Measurements from ENCODE around the gene WDR82. TPM values are rescaled to one million over a fixed set of nuclear protein-coding genes. Genes with fewer than 3 reads are reported as not detected.

WDR82 gene
- total RNA-seq, 2 experiments from 2014 or later, result 131 TPM

DNA sequence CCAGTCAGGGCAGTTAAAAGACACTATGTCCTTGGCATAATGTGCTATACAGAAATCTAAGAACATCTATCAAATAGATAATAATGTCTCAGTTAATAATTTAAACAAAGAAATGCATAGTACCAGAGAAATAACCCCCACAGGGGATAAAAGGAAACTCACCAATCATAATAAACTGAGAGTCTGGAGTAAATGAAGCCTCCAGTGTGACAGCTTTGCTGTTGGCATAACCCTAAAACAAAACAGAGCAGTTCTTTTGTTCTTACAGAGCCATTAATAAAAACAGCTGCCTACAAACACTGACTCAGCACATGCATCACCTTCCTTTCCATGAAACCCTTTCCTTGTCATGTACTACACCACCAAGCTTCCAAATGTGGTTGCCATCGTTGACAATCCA is 19.4 kb downstream of the WDR82 start:
- POLR2A ChIA-PET, result interaction anchor here (2.1 to 16.6 kb wide), 3 partner anchors 17 to 23 kb away, joined by 5 to 313 read pairs (median 15); partner anchors contain the start of genes PPM1M, TWF2 and WDR82
- Mint-ChIP-seq H3K27ac (peak overlapping the region; percentile 62), H3K36me3 (ENCODE audit: low read depth) (peaks cover 98% of the 10 kb centered on the region)

DNA sequence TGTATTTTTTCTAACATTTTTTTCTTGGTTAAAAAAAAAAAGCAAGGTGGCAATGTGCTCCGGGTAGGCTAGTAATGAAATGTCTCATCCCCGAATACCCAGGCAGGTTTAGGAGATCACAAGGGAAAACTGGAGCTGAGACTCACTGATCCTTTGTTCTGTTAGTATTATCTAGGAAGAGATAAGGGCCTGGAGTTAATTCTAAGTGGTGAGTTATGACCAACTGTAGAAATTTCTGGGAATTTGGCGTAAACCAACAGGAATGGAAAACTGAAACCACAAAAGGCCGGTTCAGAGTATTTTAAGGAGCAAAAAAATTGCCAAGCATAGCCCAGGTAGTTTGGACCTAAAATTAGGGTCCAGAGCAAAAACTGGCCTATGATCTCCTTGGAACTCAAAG is 20.5 kb downstream of the WDR82 start:
- Mint-ChIP-seq H3K27ac (peak overlapping the region; percentile 23), H3K36me3 (ENCODE audit: low read depth) (peaks cover 98% of the 10 kb centered on the region), H3K9me3 (no peaks in the 10 kb centered on the region), H3K27me3 (no peaks in the 10 kb centered on the region), H3K4me3 (no peak overlapping the region), H3K4me1 (peaks cover 95% of the 10 kb centered on the region)
- POLR2A ChIA-PET, result interaction anchor here (2.1 to 16.6 kb wide), 3 partner anchors 16 to 24 kb away, joined by 5 to 313 read pairs (median 15); partner anchors contain the start of genes PPM1M, TWF2 and WDR82
- CTCF ChIA-PET, result interaction anchor here (1.1 to 2.7 kb wide), 2 partner anchors 13 to 21 kb away, joined by 3 to 11 read pairs; partner anchors contain the start of genes PPM1M and WDR82
- DNase-seq, result no peak

More for the DNA sequence above, 19.4 kb downstream of the WDR82 start:
- CTCF ChIA-PET, result interaction anchor here (0.8 to 2.7 kb wide), 5 partner anchors 19 to 39 kb away, joined by 3 to 11 read pairs (median 3); partner anchors contain the start of genes TWF2 and WDR82
- Mint-ChIP-seq H3K9me3 (no peaks in the 10 kb centered on the region), H3K4me1 (peaks cover 95% of the 10 kb centered on the region), H3K27me3 (no peaks in the 10 kb centered on the region), H3K4me3 (no peak overlapping the region)
- no peak for DNase-seq

DNA sequence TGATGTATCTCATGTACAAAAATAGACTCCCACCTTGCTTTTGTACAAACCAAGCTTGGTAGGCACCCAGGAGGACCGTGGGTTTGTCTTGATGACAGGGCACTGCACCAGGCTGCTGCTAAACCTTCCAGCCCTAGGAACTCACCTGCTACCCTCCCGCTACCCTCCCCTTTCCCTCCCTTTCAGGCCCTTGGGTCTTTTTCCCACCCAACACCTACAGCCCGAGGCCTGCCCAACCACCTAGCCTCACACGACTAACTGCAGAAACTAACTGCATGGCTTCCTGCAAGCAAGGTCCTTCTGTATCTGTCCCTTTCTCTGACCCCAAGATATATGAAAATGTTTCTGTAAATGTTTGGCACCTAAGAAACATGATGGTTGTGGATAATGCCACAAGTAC is 21.8 kb downstream of the WDR82 start:
- peaks cover 95% of the 10 kb centered on the region for H3K4me1 Mint-ChIP-seq
- POLR2A ChIA-PET, result interaction anchor here (1.3 to 16.6 kb wide), 5 partner anchors 15 to 42 kb away, joined by 3 to 313 read pairs (median 4); partner anchors contain the start of genes PPM1M, TWF2 and WDR82
- H3K36me3 Mint-ChIP-seq (ENCODE audit: low read depth), result peaks cover 96% of the 10 kb centered on the region
- peak overlapping the region; percentile 99 for H3K27ac Mint-ChIP-seq
- CTCF ChIA-PET, result interaction anchor here (0.7 to 1.0 kb wide), 2 partner anchors 13 to 82 kb away, joined by 3 read pairs; no protein-coding TSS in a partner anchor
- H3K27me3 Mint-ChIP-seq, result no peaks in the 10 kb centered on the region
- H3K9me3 Mint-ChIP-seq, result no peaks in the 10 kb centered on the region
- no peak for DNase-seq
- no peak overlapping the region for H3K4me3 Mint-ChIP-seq

DNA sequence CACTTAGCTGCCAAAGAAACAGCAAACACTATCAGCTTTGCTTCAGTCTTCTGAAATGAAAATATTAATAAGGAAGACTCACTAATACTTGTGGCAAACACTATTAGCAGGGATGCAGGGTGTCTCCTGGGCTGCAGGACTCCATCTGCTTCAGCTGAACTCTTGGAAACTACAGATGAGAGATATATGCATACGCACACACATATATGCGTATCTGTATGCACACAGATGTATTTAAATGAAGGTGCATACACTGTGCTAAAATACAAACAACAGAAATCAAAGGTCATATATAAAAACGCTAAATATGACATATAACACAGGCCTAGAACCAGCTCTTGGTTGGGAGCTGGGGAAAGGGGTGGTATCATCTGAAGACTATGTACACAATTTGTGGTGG is 22.3 kb downstream of the WDR82 start:
- no peaks in the 10 kb centered on the region for H3K27me3 Mint-ChIP-seq
- peaks cover 90% of the 10 kb centered on the region for H3K4me1 Mint-ChIP-seq
- CTCF ChIA-PET, result interaction anchor here (0.7 to 5.3 kb wide), 5 partner anchors 12 to 83 kb away, joined by 3 to 36 read pairs (median 3); no protein-coding TSS in a partner anchor
- peak overlapping the region; percentile 99 for H3K27ac Mint-ChIP-seq
- no peak overlapping the region for H3K4me3 Mint-ChIP-seq
- DNase-seq, result no peak
- no peaks in the 10 kb centered on the region for H3K9me3 Mint-ChIP-seq
- POLR2A ChIA-PET, result interaction anchor here (1.3 to 16.6 kb wide), 5 partner anchors 14 to 42 kb away, joined by 3 to 313 read pairs (median 4); partner anchors contain the start of genes PPM1M, TWF2 and WDR82
- H3K36me3 Mint-ChIP-seq (ENCODE audit: low read depth), result peaks cover 93% of the 10 kb centered on the region

DNA sequence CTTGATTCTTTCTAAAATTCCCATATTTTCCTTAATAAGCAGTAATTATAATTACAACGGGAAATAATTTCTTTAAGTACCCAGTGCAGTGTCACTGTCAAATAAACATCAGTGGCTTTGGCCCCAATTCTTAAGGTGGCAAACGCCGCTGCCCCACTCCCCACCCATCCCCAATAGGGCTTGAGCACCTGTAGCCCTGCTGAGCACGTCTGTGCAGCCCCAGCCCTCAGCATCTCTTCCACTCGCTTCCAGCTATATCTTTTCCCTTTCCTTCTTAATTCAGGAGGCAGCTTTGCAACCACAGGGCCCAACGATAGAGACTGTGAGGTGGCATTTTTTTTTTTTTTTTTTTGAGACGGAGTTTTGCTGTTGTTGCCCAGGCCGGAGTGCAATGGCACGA is 23.8 kb downstream of the WDR82 start:
- no peak overlapping the region for H3K4me3 Mint-ChIP-seq
- H3K4me1 Mint-ChIP-seq, result peaks cover 88% of the 10 kb centered on the region
- ChIA-PET POLR2A (interaction anchor here (2.3 to 21.6 kb wide), 4 partner anchors 9 to 25 kb away, joined by 13 to 1001 read pairs (median 170); partner anchors contain the start of genes GLYCTK, PPM1M, TWF2 and WDR82), CTCF (interaction anchor here (3.4 to 5.3 kb wide), 6 partner anchors 10 to 34 kb away, joined by 12 to 53 read pairs (median 32); partner anchors contain the start of genes TWF2 and WDR82)
- no peaks in the 10 kb centered on the region for H3K9me3 Mint-ChIP-seq
- no peaks in the 10 kb centered on the region for H3K27me3 Mint-ChIP-seq
- no peak for DNase-seq
- peaks cover 90% of the 10 kb centered on the region for H3K36me3 Mint-ChIP-seq (ENCODE audit: low read depth)
- H3K27ac Mint-ChIP-seq, result peak overlapping the region; percentile 99

DNA sequence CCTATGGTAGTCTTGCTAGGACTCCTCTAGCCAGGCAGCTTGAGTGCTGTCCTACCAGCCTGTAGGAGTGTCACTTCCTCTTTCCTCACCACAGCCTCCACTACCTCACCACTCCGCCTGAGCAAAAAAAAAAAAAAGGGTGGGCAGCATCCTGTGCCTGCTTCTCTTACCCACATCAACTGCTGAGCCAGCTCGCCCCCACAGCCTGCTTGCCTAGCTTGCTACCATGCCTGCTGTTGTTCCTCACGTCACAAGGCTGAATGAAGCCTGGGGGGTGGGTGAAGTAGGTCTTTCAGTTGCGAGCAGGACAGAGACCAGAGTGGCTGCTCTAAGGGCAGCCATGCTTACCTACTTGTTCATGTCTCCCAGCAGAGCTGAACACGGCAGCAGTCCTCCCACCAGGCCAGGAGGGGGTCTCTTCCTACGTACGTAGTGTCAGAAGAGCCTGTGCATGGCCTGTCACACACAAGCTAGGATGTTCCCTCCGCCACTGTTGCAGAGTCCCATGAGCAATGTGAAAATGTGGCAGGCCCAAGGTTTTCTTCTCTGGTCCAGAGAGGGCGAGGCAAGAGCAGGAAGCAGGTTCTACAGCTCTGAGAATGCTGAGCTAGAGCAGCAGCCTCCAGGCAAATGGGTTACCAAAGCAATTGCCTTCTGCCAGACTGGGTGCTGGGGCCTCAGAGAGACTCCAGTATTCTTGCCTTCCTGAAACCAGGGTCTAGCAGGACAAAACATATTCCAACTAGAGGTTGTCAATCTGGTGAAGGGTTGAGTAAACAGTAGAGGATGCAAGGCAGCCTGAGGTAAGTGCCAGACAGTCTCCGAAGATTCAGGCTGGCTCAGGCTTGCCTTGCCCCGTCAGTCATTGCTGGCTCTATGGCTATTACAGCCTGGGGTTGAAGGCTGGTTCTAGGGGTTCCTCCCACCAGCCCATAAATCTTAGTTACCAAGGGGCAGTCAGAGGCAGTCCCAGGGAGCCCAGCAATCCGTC is 24.8 kb downstream of the WDR82 start:
- no peaks in the 10 kb centered on the region for H3K9me3 Mint-ChIP-seq
- H3K4me1 Mint-ChIP-seq, result peaks cover 85% of the 10 kb centered on the region
- ChIA-PET CTCF (interaction anchor here (0.9 to 5.3 kb wide), 16 partner anchors 10 to 159 kb away, joined by 3 to 53 read pairs (median 9); partner anchors contain the start of genes GLYCTK, TWF2 and WDR82), POLR2A (interaction anchor here (0.6 to 21.6 kb wide), 9 partner anchors 8 to 197 kb away, joined by 3 to 1001 read pairs (median 5); partner anchors contain the start of genes GLYCTK, PPM1M, TWF2 and WDR82)
- DNase-seq, result peak; percentile 87
- H3K4me3 Mint-ChIP-seq, result peak overlapping the region; percentile 72
- peaks cover 91% of the 10 kb centered on the region for H3K36me3 Mint-ChIP-seq (ENCODE audit: low read depth)
- H3K27me3 Mint-ChIP-seq, result no peaks in the 10 kb centered on the region
- peak overlapping the region; percentile 99 for H3K27ac Mint-ChIP-seq

DNA sequence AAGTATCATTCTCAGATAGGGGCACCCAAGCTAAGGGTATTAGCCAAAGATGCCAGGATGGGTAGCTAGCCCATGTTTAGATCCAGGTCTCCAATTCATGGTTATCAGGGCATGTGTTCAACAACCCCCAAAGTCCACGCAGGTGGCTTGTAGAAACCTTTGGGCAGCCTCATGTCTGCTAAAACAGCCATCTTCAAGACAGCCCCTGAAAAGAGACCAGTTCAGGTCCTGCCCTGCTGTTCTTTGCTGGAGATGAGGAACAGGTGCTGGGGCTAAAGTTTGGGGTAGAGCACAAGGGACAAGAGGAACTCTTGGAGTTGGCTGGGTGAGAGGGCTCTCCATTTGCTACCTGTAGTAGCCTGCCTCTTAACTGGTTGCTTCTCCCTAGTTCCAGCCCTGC is 28.3 kb downstream of the WDR82 start:
- Mint-ChIP-seq H3K9me3 (no peaks in the 10 kb centered on the region), H3K27ac (peak overlapping the region; percentile 91), H3K4me1 (peaks cover 73% of the 10 kb centered on the region), H3K36me3 (ENCODE audit: low read depth) (peaks cover 83% of the 10 kb centered on the region), H3K4me3 (peak overlapping the region; percentile 21), H3K27me3 (no peaks in the 10 kb centered on the region)
- ChIA-PET CTCF (interaction anchor here (0.7 to 4.5 kb wide), 3 partner anchors 10 to 89 kb away, joined by 3 to 53 read pairs (median 9); partner anchors contain the start of gene WDR82), POLR2A (interaction anchor here (1.0 to 21.6 kb wide), 4 partner anchors 4 to 30 kb away, joined by 3 to 1001 read pairs (median 313); partner anchors contain the start of genes GLYCTK, PPM1M, TWF2 and WDR82)
- DNase-seq, result no peak

DNA sequence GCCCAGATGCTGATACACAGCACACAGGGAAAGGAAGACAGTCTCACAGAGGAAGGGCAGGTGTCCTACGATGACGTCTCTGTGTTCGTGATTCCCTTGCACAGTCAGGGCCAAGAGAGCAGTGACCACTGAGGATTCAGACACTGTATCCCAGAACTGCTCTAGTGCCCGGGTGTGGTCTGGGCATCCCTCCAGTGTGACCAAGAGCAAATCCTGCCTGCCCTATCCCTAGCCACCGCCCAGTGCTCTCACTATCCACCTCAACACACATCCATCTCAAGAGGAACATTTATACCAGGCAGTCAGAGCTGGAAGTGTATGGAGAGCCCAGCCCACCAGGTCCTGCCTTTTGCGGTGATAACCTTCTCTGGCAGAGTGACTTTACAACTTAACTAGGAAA is 28.8 kb downstream of the WDR82 start:
- Mint-ChIP-seq H3K4me1 (peaks cover 74% of the 10 kb centered on the region), H3K27ac (peak overlapping the region; percentile 91), H3K4me3 (peak overlapping the region; percentile 21), H3K36me3 (ENCODE audit: low read depth) (peaks cover 81% of the 10 kb centered on the region), H3K27me3 (no peaks in the 10 kb centered on the region), H3K9me3 (no peaks in the 10 kb centered on the region)
- ChIA-PET CTCF (interaction anchor here (0.7 to 2.0 kb wide), 4 partner anchors 9 to 90 kb away, joined by 3 to 9 read pairs (median 4); partner anchors contain the start of gene TWF2), POLR2A (interaction anchor here (1.1 to 21.6 kb wide), 4 partner anchors 4 to 1659 kb away, joined by 3 to 1001 read pairs (median 313); partner anchors contain the start of genes GLYCTK, PPM1M, TWF2 and WDR82)
- DNase-seq, result no peak

DNA sequence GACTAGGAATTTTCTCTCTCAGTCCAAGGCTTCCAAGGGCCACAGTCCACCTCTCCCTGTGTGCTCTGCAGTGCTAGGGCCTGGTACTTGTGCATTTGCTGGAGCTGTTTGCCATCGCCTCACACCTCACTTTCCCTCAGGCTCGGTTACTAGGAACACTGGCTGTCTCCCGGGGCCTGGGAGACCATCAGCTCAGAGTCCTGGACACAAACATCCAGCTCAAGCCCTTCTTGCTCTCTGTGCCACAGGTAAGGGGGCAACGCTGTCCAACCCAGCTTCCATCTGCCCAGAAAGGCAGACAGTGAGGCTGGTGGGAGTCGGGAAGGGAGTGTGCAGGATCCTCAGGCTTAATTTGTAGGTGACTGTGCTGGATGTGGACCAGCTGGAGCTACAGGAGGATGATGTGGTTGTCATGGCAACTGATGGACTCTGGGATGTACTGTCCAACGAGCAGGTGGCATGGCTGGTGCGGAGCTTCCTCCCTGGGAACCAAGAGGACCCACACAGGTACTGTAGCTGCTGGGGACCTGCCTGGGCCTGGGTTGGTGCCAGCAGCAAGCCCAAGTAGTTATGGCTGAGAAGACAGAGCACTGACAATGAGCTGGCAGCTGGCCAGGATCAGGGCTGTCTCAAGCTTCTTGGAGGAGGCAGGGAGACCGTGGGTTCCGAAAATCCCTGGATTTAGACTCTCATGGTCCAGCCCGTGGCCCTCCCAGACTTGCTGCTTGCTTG is 29.5 kb downstream of the WDR82 start:
- peak overlapping the region; percentile 89 for H3K4me3 Mint-ChIP-seq
- H3K27me3 Mint-ChIP-seq, result no peaks in the 10 kb centered on the region
- peaks cover 74% of the 10 kb centered on the region for H3K4me1 Mint-ChIP-seq
- ChIA-PET CTCF (interaction anchor here (0.7 to 2.0 kb wide), 5 partner anchors 9 to 90 kb away, joined by 3 to 9 read pairs (median 5); partner anchors contain the start of genes TWF2 and WDR82), POLR2A (interaction anchor here (0.8 to 21.6 kb wide), 7 partner anchors 5 to 1658 kb away, joined by 3 to 1001 read pairs (median 3); partner anchors contain the start of genes GLYCTK, PPM1M, TWF2 and WDR82)
- DNase-seq, result no peak
- H3K27ac Mint-ChIP-seq, result peak overlapping the region; percentile 91
- H3K36me3 Mint-ChIP-seq (ENCODE audit: low read depth), result peaks cover 74% of the 10 kb centered on the region
- H3K9me3 Mint-ChIP-seq, result no peaks in the 10 kb centered on the region

DNA sequence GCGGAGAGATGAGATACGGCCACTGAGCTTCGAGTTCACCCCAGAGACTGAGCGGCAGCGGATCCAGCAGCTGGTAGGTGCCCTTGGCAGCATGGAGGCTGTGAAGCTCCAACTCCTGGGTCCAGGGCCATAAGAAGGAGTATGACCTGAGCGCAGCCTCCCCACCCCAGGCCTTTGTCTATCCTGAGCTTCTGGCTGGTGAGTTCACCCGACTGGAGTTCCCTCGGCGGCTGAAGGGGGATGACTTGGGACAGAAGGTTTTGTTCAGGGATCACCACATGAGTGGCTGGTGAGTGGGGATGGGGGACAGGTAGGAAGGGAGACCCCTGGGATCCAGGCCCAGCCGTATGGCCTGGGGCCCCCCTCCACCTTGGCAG is 30.3 kb downstream of the WDR82 start:
- H3K27me3 Mint-ChIP-seq, result no peaks in the 10 kb centered on the region
- H3K9me3 Mint-ChIP-seq, result no peaks in the 10 kb centered on the region
- H3K4me1 Mint-ChIP-seq, result peaks cover 74% of the 10 kb centered on the region
- no peak for DNase-seq
- H3K36me3 Mint-ChIP-seq (ENCODE audit: low read depth), result peaks cover 70% of the 10 kb centered on the region
- POLR2A ChIA-PET, result interaction anchor here (0.8 to 21.6 kb wide), 9 partner anchors 6 to 256 kb away, joined by 3 to 1001 read pairs (median 4); partner anchors contain the start of genes GLYCTK, PPM1M, TWF2 and WDR82
- H3K27ac Mint-ChIP-seq, result peak overlapping the region; percentile 91
- CTCF ChIA-PET, result interaction anchor here (1.5 to 2.0 kb wide), 3 partner anchors 8 to 31 kb away, joined by 5 to 9 read pairs (median 8); partner anchors contain the start of gene WDR82
- H3K4me3 Mint-ChIP-seq, result peak overlapping the region; percentile 89

DNA sequence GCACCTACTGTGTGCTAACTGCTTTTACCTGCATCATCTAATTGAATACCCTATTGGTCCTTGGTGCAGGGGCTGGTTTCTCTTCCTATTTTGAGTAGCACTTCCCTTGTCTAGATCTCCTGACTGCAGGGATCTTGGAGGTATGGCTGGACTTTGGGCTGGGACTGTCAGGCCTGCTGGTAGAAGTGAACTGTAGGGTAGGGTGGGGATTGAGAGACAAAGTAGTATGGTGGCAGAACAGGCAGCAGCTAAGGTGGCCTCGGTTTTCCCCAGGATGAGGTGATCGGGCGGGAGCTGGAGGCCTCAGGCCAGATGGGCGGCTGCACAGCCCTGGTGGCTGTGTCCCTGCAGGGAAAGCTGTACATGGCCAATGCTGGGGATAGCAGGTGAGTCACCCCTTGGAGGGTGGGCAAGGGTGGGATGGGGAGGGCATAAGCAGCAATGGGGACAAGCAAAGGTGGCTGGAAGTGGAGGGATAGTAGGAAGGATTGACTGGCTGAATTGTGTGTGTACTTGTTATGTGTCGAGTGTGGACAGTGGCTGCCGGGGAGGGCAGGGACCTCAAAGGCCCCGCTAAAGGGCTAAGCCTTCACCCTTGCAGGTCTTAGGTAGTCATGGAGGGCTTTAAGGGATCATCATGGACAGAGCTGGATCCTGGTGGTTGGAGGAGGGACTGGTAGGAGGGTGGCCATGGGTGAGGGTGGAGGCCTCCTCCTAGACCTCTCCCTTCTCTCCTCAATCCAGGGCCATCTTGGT is 30.9 kb downstream of the WDR82 start:
- ChIA-PET CTCF (interaction anchor here (1.5 to 5.2 kb wide), 2 partner anchors 31 to 32 kb away, joined by 8 to 31 read pairs; partner anchors contain the start of gene WDR82), POLR2A (interaction anchor here (0.8 to 21.6 kb wide), 8 partner anchors 6 to 255 kb away, joined by 3 to 1001 read pairs (median 4); partner anchors contain the start of genes GLYCTK, PPM1M, TWF2 and WDR82)
- Mint-ChIP-seq H3K4me3 (peak overlapping the region; percentile 89), H3K4me1 (peaks cover 72% of the 10 kb centered on the region), H3K27ac (peak overlapping the region; percentile 91), H3K36me3 (ENCODE audit: low read depth) (peaks cover 69% of the 10 kb centered on the region), H3K9me3 (no peaks in the 10 kb centered on the region), H3K27me3 (no peaks in the 10 kb centered on the region)
- DNase-seq, result no peak
